Thoracic aorta (tissue), 2 donors: Measurements from ENCODE around the gene CARHSP1. TPM values are rescaled to one million over a fixed set of nuclear protein-coding genes. Genes with fewer than 3 reads are reported as not detected.

Experiments
- ATAC-seq: fragments of 150-250 bp; one replicate; pipeline ENCODE4 v1.8.0; 2017; ENCODE audit warnings: low read depth; ENCODE audit not compliant: insufficient number of reproducible peaks, low FRiP score
- DNase-seq: peaks from one replicate; pipeline ENCODE4 v3.0.0-alpha.2; 2020; ENCODE audit warnings: low spot score
- H3K27ac ChIP-seq, 2 donors: fragments of 200-600 bp; sonication (generic); 1 replicate in 1 of 2; 2 replicates in 1 of 2; pipeline ENCODE4 v1.5.1; 2016; ENCODE audit warnings: mild to moderate bottlenecking in 2 of 2, moderate library complexity in 2 of 2
- H3K27me3 ChIP-seq: fragments of 200-600 bp; sonication (generic); replicated peaks from 2 replicates; pipeline ENCODE4 v1.6.0; 2016; ENCODE audit warnings: mild to moderate bottlenecking; ENCODE audit not compliant: insufficient read depth
- H3K36me3 ChIP-seq: fragments of 200-600 bp; sonication (generic); one replicate; pipeline ENCODE4 v1.5.1; 2016
- H3K4me1 ChIP-seq, 2 donors: fragments of 200-600 bp; sonication (generic); 1 replicate in 1 of 2; 2 replicates in 1 of 2; pipeline versions ENCODE4 v1.5.1 to v1.6.0; 2016; ENCODE audit warnings: low read depth in 2 of 2, mild to moderate bottlenecking in 1 of 2; ENCODE audit not compliant: control insufficient read depth in 1 of 2
- H3K4me3 ChIP-seq: fragments of 200-600 bp; sonication (generic); 2 replicates; pipeline ENCODE4 v1.5.1; 2016; ENCODE audit warnings: mild to moderate bottlenecking
- H3K9me3 ChIP-seq: fragments of 200-600 bp; sonication (generic); 2 replicates; pipeline ENCODE4 v1.5.1; 2016
- CTCF ChIP-seq: fragments of 200-600 bp; sonication (generic); IDR thresholded peaks from one replicate; pipeline ENCODE4 v1.5.1; 2019; ENCODE audit warnings: antibody characterized with exemption
- total RNA-seq, 2 donors: library from RNA; depleted of rRNA; stranded (reverse); fragments of >200 nt; gene quantifications; one replicate each; pipeline versions ENCODE4 v1.1.0 to v1.2.3, GENCODE V29; 2016

CARHSP1 gene
- total RNA-seq, 2 donors from 2014 or later, result 62.7 to 100 TPM

DNA sequence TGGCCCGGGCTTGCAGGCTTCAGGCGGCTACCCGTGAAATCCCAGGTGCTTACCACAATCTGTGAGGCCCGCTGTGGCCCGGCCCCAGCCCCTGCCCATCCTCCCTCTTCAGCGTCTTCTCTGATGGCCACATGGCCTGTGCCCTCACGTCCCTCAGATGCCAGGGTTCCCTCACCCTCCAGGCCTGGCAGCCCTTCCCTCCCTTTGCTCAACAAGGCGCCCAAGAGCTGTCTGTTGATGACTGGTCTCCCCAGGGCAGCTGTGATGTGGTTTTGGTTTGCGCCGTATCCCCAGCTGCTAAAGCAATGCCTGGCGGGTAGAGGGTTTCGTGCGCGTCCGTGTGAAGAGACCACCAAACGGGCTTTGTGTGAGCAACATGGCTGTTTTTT is 36.1 kb downstream of the CARHSP1 start:
- Histone ChIP-seq H3K27ac (no peak overlapping the region), H3K4me3 (no peak overlapping the region), H3K9me3 (no peaks in the 10 kb centered on the region), H3K4me1 (no peaks in the 10 kb centered on the region), H3K36me3 (peaks cover 13% of the 10 kb centered on the region), H3K27me3 (no peaks in the 10 kb centered on the region)
- DNase-seq (no peak), ATAC-seq (no peak)
- no peak for TF ChIP-seq CTCF

DNA sequence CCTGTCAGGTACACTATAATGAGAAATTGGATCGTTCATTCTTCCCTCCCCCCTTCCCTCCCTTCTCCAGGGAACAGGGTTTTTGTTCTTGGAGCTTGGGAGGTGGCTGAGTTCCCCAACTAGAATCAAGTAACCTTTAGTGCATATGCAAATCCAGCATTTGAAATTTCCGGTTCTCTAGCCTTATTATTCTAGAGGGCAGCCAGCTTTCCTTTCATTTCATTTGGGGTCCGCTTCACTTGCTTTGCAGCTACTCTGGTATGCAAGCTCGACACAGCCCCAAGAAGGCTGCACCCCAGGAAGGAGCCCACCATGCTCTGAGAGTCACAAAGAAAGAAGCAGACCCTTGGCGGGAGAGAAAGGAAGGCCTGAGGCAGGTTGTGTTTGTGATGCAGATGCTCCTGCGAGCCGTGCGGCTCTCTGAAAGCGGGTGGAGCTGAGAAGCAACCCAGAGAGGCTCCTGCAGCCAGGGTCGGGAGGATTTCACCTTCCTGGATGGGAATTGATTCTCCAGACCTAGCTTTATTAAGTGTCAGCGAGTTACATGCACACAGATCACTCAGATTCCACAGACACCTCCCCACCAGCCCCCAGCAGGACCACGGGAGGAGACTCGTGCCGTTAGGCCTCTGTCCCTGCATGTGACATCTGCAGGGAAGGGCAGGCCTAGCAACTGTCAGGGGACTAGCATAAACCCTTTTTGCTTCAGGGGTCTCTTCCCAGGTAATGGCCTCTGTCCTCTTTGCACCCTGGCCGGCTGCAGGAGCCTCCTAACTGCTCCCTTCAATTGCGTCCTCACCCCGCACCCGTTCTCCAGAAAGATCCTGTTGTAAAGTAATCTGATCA is 36.7 kb downstream of the CARHSP1 start:
- peaks cover 13% of the 10 kb centered on the region for H3K36me3 ChIP-seq
- no peaks in the 10 kb centered on the region for H3K4me1 ChIP-seq
- no peaks in the 10 kb centered on the region for H3K27me3 ChIP-seq
- no peak overlapping the region for H3K27ac ChIP-seq
- no peaks in the 10 kb centered on the region for H3K9me3 ChIP-seq
- H3K4me3 ChIP-seq, result no peak overlapping the region
- ATAC-seq (no peak), DNase-seq (no peak)
- TF ChIP-seq CTCF, result no peak

- DNase-seq (no peak), ATAC-seq (no peak)
- peaks cover 13% of the 10 kb centered on the region for H3K36me3 ChIP-seq
- no peak for TF ChIP-seq CTCF
- H3K9me3 ChIP-seq, result no peaks in the 10 kb centered on the region
- no peak overlapping the region for H3K4me3 ChIP-seq
- H3K4me1 ChIP-seq, result no peaks in the 10 kb centered on the region
- no peak overlapping the region for H3K27ac ChIP-seq
- H3K27me3 ChIP-seq, result no peaks in the 10 kb centered on the region
Observed at GRCh38 chr16:8831450-8831849, 37.4 kb downstream of the CARHSP1 start.

DNA sequence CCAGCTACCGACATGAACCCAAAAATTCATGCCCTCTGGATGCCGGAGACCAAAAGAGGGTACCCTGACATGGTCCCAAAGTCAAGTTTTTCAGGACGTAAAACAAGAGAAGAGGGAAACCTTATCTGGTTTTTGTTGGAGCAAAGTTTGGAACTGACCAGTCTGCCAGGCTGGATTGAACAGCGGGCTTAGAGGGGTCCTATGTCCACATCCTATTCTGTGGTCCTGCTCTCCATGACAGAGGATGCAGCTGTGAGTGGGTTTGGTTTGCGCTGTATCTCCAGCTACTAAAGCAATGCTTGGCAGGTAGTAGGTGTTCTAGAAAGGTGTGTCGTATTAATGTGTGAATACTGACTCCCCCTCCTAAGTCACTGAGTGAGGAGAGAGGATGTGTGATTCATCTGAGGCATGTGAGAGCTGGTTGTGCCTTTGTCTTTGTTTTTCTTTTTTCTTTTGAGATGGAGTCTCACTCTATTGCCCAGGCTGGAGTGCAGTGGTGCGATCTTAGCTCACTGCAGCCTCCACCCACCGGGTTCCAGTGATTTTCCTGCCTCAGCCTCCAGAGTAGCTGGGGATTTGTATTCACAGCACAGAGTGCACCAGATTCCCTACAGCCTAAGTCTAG is 40.2 kb downstream of the CARHSP1 start:
- Histone ChIP-seq H3K4me3 (no peak overlapping the region), H3K27me3 (no peaks in the 10 kb centered on the region), H3K4me1 (no peaks in the 10 kb centered on the region), H3K27ac (no peak overlapping the region), H3K9me3 (no peaks in the 10 kb centered on the region), H3K36me3 (peaks cover 13% of the 10 kb centered on the region)
- TF ChIP-seq CTCF, result no peak
- no peak for DNase-seq
- no peak for ATAC-seq

- DNase-seq, result no peak
- no peaks in the 10 kb centered on the region for H3K27me3 ChIP-seq
- TF ChIP-seq CTCF, result no peak
- no peaks in the 10 kb centered on the region for H3K9me3 ChIP-seq
- peaks cover 13% of the 10 kb centered on the region for H3K36me3 ChIP-seq
- no peaks in the 10 kb centered on the region for H3K4me1 ChIP-seq
- H3K4me3 ChIP-seq, result no peak overlapping the region
- ATAC-seq, result no peak
- no peak overlapping the region for H3K27ac ChIP-seq
Observed at GRCh38 chr16:8826278-8826879, 42.4 kb downstream of the CARHSP1 start.
